Suprapubic skin (tissue), 3 donors: Measurements from ENCODE around the gene CCDC150.

ENCODE experiments used
- CTCF ChIP-seq, 2 donors: fragments of 200-600 bp in 1 of 2; fragments of 450-650 bp in 1 of 2; sonication (generic) in 1 of 2; IDR thresholded peaks; one replicate each; pipeline ENCODE4 v1.5.1; 2016 to 2019; ENCODE audit warnings: antibody characterized with exemption in 2 of 2, mild to moderate bottlenecking in 1 of 2, moderate library complexity in 1 of 2
- POLR2A ChIP-seq, 2 donors: fragments of 450-650 bp; IDR thresholded peaks; one replicate each; pipeline ENCODE4 v1.6.1; 2017; ENCODE audit warnings: antibody characterized with exemption in 2 of 2, mild to moderate bottlenecking in 2 of 2, moderate library complexity in 2 of 2

GRCh38 chr2:196660244-196660643 is 20.7 kb downstream of the CCDC150 start:
- TF ChIP-seq CTCF (IDR thresholded peaks at IDR 0.05), result no peak
- no peak for TF ChIP-seq POLR2A (IDR thresholded peaks at IDR 0.05)
